Measurements from ENCODE around the gene MLYCD.

MLYCD gene

DNA sequence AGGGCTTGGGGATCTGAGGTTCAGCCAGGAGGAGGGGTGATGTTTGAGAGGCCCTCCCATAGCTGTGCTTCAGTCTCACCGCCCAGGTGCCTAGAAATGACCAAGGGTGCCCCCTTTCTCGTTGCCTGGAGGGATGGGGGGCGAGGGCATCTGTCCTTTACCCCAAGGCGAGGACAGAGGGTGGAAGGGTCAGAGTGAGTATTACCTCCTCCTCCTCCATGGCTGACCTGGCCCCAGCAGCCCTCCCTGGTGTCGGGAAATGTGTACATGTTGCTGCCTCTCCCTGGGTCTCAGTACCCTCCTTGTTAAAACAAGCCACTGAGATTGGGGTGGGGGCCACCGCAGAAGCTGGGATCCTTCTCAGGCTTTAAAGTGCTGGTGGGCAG is 71.5 kb downstream of the MLYCD start:
- Histone ChIP-seq H2AFZ (ENCODE audit: low read length) (no peak overlapping the region), H3K4me1 (ENCODE audit: low read length) (no peaks in the 10 kb centered on the region), H3K79me2 (ENCODE audit: low read length) (no peaks in the 10 kb centered on the region), H3F3A (ENCODE audit: insufficient read depth, low read length) (no peaks in the 10 kb centered on the region), H3K27me3 (replicated peaks; ENCODE audit: insufficient read depth, low read length) (peaks cover 17% of the 10 kb centered on the region), H3K36me3 (replicated peaks; ENCODE audit: insufficient read depth, low read length) (no peaks in the 10 kb centered on the region), H3K9me2 (replicated peaks; ENCODE audit: insufficient read depth, low read length) (no peaks in the 10 kb centered on the region), H3K4me3 (ENCODE audit: low read length) (no peak overlapping the region), H3K9me3 (replicated peaks; ENCODE audit: insufficient read depth, low read length) (no peaks in the 10 kb centered on the region), H3K9ac (ENCODE audit: low read length) (no peak overlapping the region), H3K4me2 (ENCODE audit: low read depth, low read length) (no peak overlapping the region), H4K20me1 (ENCODE audit: insufficient read depth, low read length) (no peaks in the 10 kb centered on the region), H3K27ac (ENCODE audit: low read length) (no peak overlapping the region)
- TF ChIP-seq EZH2 (optimal IDR thresholded peaks at IDR 0.05; ENCODE audit: low read depth, low read length) (no peak), EZH2phosphoT487 (IDR thresholded peaks at IDR 0.05; ENCODE audit: low read length) (no peak)
- TF ChIP-seq, protein P1, sequence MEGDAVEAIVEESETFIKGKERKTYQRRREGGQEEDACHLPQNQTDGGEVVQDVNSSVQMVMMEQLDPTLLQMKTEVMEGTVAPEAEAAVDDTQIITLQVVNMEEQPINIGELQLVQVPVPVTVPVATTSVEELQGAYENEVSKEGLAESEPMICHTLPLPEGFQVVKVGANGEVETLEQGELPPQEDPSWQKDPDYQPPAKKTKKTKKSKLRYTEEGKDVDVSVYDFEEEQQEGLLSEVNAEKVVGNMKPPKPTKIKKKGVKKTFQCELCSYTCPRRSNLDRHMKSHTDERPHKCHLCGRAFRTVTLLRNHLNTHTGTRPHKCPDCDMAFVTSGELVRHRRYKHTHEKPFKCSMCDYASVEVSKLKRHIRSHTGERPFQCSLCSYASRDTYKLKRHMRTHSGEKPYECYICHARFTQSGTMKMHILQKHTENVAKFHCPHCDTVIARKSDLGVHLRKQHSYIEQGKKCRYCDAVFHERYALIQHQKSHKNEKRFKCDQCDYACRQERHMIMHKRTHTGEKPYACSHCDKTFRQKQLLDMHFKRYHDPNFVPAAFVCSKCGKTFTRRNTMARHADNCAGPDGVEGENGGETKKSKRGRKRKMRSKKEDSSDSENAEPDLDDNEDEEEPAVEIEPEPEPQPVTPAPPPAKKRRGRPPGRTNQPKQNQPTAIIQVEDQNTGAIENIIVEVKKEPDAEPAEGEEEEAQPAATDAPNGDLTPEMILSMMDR (IDR thresholded peaks at IDR 0.05; ENCODE audit: low read length), result no peak
- no peak for DNase-seq

DNA sequence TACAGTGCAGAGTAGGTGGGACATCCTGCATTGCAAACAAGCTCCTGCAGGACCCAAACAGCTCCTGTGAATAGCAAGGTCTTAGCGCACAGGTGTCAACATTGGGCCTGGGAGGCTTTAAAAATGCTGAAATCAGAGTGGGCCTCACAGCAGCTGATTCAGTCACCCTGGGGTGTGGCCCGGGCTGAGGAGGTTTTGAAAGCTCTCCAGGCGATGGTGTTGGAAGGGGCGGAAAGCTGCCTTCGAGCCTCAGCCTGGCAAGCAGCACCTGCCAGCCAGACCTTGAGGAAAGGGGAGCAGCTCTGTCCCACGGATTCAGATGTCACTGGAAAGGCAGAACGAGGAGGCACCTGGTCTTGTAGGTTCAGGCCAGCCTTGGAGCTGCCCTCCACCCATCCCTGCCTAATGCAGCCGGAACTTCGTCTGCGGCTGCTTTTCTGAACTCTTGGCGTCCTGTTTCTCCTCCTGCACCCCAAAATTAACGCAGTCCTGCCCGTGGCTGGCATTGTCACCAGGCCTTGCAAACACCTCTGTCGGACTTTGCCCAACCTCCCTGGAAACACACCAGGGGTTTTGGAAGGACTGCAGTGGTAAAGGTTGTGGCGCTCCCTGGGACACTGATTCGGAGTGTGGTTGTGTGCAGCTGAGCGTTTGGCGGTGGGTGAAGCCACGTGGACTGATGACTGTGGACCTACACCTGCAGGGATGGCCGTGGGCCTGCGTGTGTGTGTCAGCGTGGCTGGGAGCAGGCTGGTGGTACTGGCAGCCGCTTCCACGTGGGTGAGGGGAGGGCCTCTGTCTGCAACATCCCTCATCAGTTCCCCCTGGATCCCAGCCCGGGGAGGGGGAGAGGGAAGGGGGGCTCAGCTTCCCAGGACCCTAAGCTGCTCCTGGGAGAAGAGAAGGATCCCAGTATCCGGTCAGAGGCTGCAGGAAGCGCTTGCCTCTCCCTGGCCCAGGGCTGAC is 72.5 kb downstream of the MLYCD start:
- no peak overlapping the region for H2AFZ ChIP-seq (ENCODE audit: low read length)
- H3K9me2 ChIP-seq (replicated peaks; ENCODE audit: insufficient read depth, low read length), result no peaks in the 10 kb centered on the region
- TF ChIP-seq, protein P1 (IDR thresholded peaks at IDR 0.05; ENCODE audit: low read length), result no peak
- no peak for TF ChIP-seq EZH2phosphoT487 (IDR thresholded peaks at IDR 0.05; ENCODE audit: low read length)
- no peak for TF ChIP-seq EZH2 (optimal IDR thresholded peaks at IDR 0.05; ENCODE audit: low read depth, low read length)

DNA sequence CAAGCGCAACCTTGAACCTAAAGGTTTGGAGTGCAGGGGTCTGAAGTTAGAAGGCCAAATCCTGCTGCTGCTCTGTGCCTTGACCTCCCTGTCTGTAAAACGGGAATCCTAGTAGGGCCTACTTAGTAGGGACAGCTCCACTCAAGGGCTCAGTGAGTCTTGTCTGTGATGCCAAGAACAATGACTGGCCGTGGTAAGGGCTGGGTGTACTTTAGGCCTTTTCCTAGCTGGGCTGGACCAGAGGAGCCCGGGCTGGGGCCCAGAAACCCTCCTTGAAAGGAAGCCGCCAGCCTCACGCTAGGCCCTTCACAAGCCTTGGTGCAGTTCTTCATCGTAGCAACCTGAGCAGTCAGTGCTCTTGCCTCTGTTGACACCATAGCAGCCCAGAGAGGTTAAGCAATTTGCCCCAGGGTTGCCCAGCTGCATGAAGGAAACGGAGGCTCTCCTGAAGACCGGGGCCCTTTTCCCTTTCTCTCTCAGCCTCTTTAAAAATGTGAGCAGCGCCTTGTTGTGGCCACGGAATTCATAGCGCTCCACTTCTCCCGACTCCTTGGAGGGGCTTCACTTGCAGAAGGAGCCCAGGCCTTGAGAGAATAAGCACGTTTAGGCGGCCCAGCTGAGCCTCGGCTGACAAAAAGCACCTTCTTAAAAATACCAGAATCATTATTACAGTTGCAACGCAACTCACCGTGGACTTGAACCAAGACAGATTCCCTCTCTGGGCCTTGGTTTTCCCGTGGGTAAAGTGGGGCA is 73.5 kb downstream of the MLYCD start:
- no peak overlapping the region for H2AFZ ChIP-seq (ENCODE audit: low read length)
- H4K20me1 ChIP-seq (ENCODE audit: insufficient read depth, low read length), result no peaks in the 10 kb centered on the region
- no peak for TF ChIP-seq EZH2 (optimal IDR thresholded peaks at IDR 0.05; ENCODE audit: low read depth, low read length)
- no peak for TF ChIP-seq EZH2phosphoT487 (IDR thresholded peaks at IDR 0.05; ENCODE audit: low read length)
- TF ChIP-seq, protein P1 (IDR thresholded peaks at IDR 0.05; ENCODE audit: low read length), result no peak
- H3K27ac ChIP-seq (ENCODE audit: low read length), result no peak overlapping the region
- H3K27me3 ChIP-seq (replicated peaks; ENCODE audit: insufficient read depth, low read length), result peaks cover 17% of the 10 kb centered on the region
- no peaks in the 10 kb centered on the region for H3K79me2 ChIP-seq (ENCODE audit: low read length)
- H3F3A ChIP-seq (ENCODE audit: insufficient read depth, low read length), result no peaks in the 10 kb centered on the region
- no peaks in the 10 kb centered on the region for H3K36me3 ChIP-seq (replicated peaks; ENCODE audit: insufficient read depth, low read length)
- H3K4me1 ChIP-seq (ENCODE audit: low read length), result no peaks in the 10 kb centered on the region
- DNase-seq, result no peak
- no peaks in the 10 kb centered on the region for H3K9me2 ChIP-seq (replicated peaks; ENCODE audit: insufficient read depth, low read length)
- no peak overlapping the region for H3K4me3 ChIP-seq (ENCODE audit: low read length)
- no peak overlapping the region for H3K4me2 ChIP-seq (ENCODE audit: low read depth, low read length)
- H3K9ac ChIP-seq (ENCODE audit: low read length), result no peak overlapping the region
- H3K9me3 ChIP-seq (replicated peaks; ENCODE audit: insufficient read depth, low read length), result no peaks in the 10 kb centered on the region

More for the DNA sequence above, 72.5 kb downstream of the MLYCD start:
- no peak for DNase-seq
- Histone ChIP-seq H3F3A (ENCODE audit: insufficient read depth, low read length) (no peaks in the 10 kb centered on the region), H3K79me2 (ENCODE audit: low read length) (no peaks in the 10 kb centered on the region), H3K27me3 (replicated peaks; ENCODE audit: insufficient read depth, low read length) (peaks cover 17% of the 10 kb centered on the region), H3K4me2 (ENCODE audit: low read depth, low read length) (no peak overlapping the region), H3K4me3 (ENCODE audit: low read length) (no peak overlapping the region), H3K27ac (ENCODE audit: low read length) (no peak overlapping the region), H3K9me3 (replicated peaks; ENCODE audit: insufficient read depth, low read length) (no peaks in the 10 kb centered on the region), H3K4me1 (ENCODE audit: low read length) (no peaks in the 10 kb centered on the region), H3K9ac (ENCODE audit: low read length) (no peak overlapping the region), H4K20me1 (ENCODE audit: insufficient read depth, low read length) (no peaks in the 10 kb centered on the region), H3K36me3 (replicated peaks; ENCODE audit: insufficient read depth, low read length) (no peaks in the 10 kb centered on the region)

Measured in MM.1S (cell line).